Progenitor cell of endocrine pancreas (in vitro differentiated cells): ENCODE measurements around the gene WDR19. TPM values are rescaled to one million over a fixed set of nuclear protein-coding genes. Genes with fewer than 3 reads are reported as not detected.

Source experiments
- DNase-seq: peaks from one replicate; pipeline ENCODE4 v3.0.0; 2021; ENCODE audit warnings: low spot score; ENCODE audit not compliant: unreplicated experiment
- H3K27ac Mint-ChIP-seq: 2 replicates; pipeline ENCODE4 v1.8.0; 2021; ENCODE audit warnings: mild to moderate bottlenecking, moderate library complexity, mixed read lengths
- H3K27me3 Mint-ChIP-seq: 2 replicates; pipeline ENCODE4 v1.8.0; 2021; ENCODE audit warnings: mixed read lengths
- H3K36me3 Mint-ChIP-seq: 2 replicates; pipeline ENCODE4 v1.8.0; 2022; ENCODE audit warnings: mixed read lengths; ENCODE audit not compliant: insufficient read depth
- H3K4me1 Mint-ChIP-seq: 2 replicates; pipeline ENCODE4 v1.8.0; 2021; ENCODE audit warnings: low read depth, mixed read lengths
- H3K4me3 Mint-ChIP-seq: 2 replicates; pipeline ENCODE4 v1.8.0; 2021; ENCODE audit warnings: low read depth, mild to moderate bottlenecking, moderate library complexity, mixed read lengths
- H3K9me3 Mint-ChIP-seq: 2 replicates; pipeline ENCODE4 v1.8.0; 2021; ENCODE audit warnings: low read depth, mixed read lengths
- total RNA-seq: library from RNA; stranded (reverse); gene quantifications from 2 replicates; pipeline ENCODE4 v1.2.1, GENCODE V29; 2021
- TF ChIP-seq, protein P1 (sequence below): fragments of 200-600 bp; sonication (generic); IDR thresholded peaks from one replicate; pipeline ENCODE4 v1.5.0; 2021; ENCODE audit warnings: antibody characterized with exemption, mild to moderate bottlenecking; ENCODE audit not compliant: unreplicated experiment

WDR19 gene
- total RNA-seq, 1 donor from 2014 or later = 81.3 TPM

DNA sequence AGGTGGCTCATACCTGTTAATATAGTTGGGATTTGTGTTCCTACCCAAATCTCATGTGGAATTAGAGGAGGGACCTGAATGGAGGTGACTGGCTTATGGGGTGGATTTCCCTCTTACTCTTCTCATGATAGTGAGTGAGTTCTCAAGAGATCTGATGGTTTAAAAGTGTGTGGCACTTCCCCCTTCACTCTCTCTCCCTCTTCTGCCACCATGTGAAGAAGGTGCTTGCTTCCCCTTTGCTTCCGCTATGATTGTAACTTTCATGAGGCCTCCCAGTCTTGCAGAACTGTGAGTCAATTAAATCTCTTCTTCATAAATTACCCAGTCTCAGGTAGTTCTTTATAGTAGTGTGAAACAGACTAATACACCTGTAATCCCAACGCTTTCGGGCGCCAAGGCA, 28.3 kb upstream of the WDR19 start:
- Mint-ChIP-seq H3K36me3 (no peaks in the 10 kb centered on the region), H3K9me3 (no peaks in the 10 kb centered on the region), H3K4me3 (no peak overlapping the region), H3K27me3 (no peaks in the 10 kb centered on the region), H3K27ac (no peak overlapping the region), H3K4me1 (no peaks in the 10 kb centered on the region)
- TF ChIP-seq, protein P1, sequence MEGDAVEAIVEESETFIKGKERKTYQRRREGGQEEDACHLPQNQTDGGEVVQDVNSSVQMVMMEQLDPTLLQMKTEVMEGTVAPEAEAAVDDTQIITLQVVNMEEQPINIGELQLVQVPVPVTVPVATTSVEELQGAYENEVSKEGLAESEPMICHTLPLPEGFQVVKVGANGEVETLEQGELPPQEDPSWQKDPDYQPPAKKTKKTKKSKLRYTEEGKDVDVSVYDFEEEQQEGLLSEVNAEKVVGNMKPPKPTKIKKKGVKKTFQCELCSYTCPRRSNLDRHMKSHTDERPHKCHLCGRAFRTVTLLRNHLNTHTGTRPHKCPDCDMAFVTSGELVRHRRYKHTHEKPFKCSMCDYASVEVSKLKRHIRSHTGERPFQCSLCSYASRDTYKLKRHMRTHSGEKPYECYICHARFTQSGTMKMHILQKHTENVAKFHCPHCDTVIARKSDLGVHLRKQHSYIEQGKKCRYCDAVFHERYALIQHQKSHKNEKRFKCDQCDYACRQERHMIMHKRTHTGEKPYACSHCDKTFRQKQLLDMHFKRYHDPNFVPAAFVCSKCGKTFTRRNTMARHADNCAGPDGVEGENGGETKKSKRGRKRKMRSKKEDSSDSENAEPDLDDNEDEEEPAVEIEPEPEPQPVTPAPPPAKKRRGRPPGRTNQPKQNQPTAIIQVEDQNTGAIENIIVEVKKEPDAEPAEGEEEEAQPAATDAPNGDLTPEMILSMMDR = no peak
- DNase-seq = no peak

DNA sequence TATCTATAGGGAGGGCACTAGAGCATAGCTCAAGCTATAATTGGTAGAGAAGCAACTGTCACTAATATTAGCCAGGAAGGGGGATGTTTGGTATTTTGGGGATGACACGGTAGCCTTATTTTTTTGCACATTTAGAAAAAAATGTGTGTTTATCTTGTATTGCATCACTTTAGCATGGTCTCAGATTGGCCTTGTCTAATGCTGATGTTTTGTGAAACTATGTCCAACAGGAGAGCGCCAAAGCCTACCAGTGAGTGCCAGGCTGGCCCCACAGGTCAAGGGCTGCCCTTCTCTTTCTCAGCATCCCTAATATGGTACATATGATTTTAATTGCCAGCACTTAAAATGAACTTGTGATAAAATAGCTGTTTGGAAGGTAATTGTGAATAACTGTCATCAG, 24.8 kb upstream of the WDR19 start:
- Mint-ChIP-seq H3K4me3 (no peak overlapping the region), H3K9me3 (no peaks in the 10 kb centered on the region), H3K36me3 (no peaks in the 10 kb centered on the region), H3K4me1 (no peaks in the 10 kb centered on the region), H3K27ac (peak overlapping the region; percentile 20), H3K27me3 (no peaks in the 10 kb centered on the region)
- TF ChIP-seq, protein P1 = no peak
- no peak for DNase-seq

DNA sequence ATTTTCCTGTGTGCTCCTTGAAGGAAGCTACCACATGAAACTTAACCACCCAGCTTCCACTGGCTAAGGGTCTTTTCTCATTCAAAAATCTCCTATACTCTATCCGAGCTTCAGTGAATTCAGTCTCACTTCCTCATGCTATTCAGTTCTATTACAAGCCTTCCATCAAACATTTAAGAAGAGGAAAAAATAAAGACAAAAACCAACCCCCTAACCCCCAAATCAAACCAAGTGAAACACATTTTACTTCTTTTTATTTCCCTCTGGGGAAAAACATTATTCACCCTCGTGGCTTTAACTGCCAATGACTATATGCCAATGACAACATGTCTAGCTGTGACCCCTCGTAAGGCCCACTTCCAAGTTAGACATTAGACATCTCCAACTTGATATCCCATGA, 16.2 kb upstream of the WDR19 start:
- TF ChIP-seq, protein P1 = no peak
- Mint-ChIP-seq H3K36me3 (no peaks in the 10 kb centered on the region), H3K27ac (no peak overlapping the region), H3K27me3 (no peaks in the 10 kb centered on the region), H3K4me1 (no peaks in the 10 kb centered on the region), H3K9me3 (peaks cover 5% of the 10 kb centered on the region), H3K4me3 (no peak overlapping the region)
- DNase-seq = no peak

DNA sequence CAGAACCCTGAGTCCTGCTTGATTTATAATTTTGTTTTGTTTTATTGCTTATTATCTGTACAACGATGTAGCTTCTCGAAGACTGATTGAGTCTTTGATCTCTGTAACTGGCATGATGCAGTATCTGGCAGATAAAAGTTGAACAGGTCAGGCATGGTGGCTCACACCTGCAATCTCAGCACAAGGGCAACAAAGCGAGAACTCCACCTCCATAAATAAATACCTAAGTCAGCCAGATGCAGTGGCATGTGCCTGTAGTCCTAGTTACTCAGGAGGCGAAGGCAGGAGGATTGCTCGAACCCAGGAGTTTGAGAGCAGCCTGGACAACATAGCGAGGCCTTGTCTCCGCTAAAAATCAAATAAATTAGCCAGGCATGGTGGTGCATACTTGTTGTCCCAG, 15.7 kb upstream of the WDR19 start:
- Mint-ChIP-seq H3K9me3 (peaks cover 8% of the 10 kb centered on the region), H3K36me3 (no peaks in the 10 kb centered on the region), H3K4me3 (no peak overlapping the region), H3K27me3 (no peaks in the 10 kb centered on the region), H3K4me1 (no peaks in the 10 kb centered on the region), H3K27ac (no peak overlapping the region)
- DNase-seq = no peak
- TF ChIP-seq, protein P1 = no peak

DNA sequence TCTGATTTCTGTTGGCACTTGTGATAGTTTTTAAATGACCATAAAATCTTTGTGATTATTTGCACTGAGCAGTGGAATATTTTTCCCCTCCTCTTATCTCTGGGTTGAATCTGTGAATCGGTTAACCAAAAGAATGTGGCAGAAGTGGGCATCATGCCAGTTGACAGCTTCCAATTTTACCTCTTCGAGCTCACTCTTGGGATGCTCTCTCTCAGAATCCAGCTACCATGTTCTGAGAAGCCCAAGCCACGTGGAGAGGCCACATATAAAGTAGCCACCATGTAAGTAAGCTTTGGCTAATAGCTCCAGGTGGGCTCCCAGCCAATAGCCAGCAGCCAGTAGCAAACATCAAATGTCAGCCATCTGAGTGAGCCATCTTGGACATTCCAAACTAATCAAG, 12.9 kb upstream of the WDR19 start:
- H3K27me3 Mint-ChIP-seq = peaks cover 5% of the 10 kb centered on the region
- H3K9me3 Mint-ChIP-seq = peaks cover 9% of the 10 kb centered on the region
- no peak overlapping the region for H3K27ac Mint-ChIP-seq
- H3K36me3 Mint-ChIP-seq = no peaks in the 10 kb centered on the region
- no peak for DNase-seq
- H3K4me3 Mint-ChIP-seq = no peak overlapping the region
- H3K4me1 Mint-ChIP-seq = no peaks in the 10 kb centered on the region
- TF ChIP-seq, protein P1 = no peak
